Mucosa of gallbladder (tissue), 1 donor: ENCODE results near the gene KDM4C. TPM values are rescaled to one million over a fixed set of nuclear protein-coding genes. Genes with fewer than 3 reads are reported as not detected.

ENCODE experiments used
- DNase-seq: peaks from one replicate; pipeline ENCODE4 v3.0.0-alpha.2; 2020; ENCODE audit warnings: low spot score
- total RNA-seq: library from RNA; stranded (reverse); gene quantifications from one replicate; pipeline ENCODE4 v1.2.1, GENCODE V29; 2021
- donor health status: DM: no; HTN: no; CAD: no.

Gene KDM4C
- total RNA-seq, 1 donor from 2014 or later, result 43.1 TPM

- DNase-seq, result no peak
Measured at GRCh38 chr9:7042124-7042523, 284.4 kb downstream of the KDM4C start.

DNA sequence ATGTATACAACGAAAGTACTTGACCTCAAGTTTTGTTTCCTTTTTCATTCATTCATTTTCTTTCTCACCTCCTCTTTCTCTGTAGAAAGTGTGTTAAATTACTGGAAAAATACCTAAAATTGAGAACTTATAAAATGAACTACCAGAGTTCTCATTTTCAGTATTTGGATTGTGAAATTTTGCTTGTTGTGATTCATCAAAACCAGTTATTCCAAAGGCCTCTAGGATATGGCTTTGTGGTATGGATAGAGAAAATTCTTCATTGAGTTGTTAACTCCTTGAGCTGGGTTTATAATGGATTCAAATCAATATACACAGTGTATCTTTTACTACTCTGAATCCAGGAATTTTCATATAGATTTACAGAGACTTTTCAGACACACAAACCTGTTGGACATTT is 287.6 kb downstream of the KDM4C start:
- DNase-seq, result no peak

- DNase-seq, result no peak
Measured at GRCh38 chr9:7051711-7052110, 293.9 kb downstream of the KDM4C start.

DNA sequence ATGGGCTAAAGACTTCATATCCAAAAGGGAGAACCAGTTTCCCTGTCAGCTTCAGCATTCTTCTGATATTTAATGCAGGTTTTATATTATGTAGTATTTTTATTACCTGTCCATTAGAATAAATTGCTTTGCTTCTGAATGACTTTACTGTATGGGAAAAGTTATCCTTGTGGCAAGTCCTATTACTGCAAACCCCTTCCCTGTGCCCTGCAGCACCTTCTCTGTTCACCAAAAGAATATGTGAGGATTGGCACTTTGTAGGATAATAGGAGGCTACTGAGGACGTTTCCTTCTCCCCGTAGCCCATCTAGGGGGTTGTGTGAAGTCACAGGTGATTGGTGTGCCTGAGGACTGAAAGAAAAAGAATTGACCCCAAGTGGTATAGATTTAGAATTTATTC is 296.1 kb downstream of the KDM4C start:
- no peak for DNase-seq

DNA sequence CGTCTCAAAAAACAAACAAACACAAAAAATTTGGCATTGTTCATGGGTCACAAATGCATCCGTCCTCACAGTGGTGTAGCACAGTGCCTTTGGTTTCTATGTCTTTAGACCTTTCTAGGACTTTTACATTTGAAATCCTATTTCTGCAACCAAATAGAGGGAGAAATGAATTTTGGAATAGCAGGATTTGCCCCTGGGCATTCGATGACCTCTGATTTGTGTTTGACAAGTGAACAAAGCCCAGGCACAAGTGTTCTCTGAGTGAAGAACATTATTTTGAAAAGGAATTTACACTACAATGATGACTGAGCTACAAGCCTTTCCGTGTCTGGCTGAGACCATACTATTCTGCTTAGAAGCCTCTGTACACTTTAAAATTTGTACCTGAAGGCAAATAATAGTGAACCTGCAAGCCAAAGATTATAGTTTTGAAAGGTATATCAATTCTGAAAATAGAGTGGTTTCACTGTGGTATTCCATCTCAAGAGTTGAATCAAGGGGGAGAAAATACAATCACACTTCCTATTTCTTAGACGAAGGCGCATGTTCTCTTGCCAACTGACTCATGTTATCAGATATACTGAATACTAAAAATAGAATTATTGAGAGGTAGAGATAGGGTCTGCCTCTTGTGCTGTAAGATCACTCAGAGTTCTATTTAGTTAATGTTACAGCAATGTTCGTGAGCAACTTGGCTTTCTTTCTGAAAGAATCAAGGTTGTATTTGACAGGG is 297.6 kb downstream of the KDM4C start:
- DNase-seq, result no peak

DNA sequence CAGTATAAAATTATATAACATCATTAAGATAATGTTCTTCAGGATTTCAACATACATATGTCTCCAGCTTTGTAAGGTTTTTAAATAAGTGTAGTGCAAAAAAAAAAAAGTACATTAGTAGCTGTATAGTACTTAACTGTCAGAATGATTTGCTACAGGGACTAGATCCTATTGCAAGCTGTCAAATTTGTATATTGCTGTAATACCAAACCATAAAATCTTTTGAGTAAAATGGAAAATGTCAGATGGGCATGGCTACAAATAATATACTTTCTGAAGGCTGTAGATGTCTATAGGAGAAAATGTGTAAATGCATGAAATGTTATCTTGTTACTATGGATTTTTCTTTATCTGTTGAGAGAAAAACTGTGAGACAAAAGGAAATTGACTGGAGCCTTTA is 298.5 kb downstream of the KDM4C start:
- no peak for DNase-seq

DNA sequence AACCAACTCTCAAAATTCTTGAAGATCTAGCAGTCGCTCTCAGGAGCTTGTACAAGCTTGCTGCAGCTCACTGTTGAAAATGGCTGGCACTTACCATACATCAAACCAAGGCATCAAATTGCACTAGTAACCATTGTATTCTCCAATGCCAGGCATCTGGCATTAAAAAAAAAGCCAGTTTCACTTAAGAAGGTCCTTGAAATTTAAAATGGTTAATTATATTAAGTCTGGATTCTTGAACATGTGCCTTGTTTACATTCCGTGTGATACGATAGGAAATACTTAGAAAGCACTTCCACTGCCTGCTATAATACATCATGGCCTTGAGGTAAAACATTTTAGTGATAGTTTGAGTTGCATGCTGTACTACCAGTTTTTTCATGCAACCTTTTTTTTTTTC is 300.7 kb downstream of the KDM4C start:
- no peak for DNase-seq

GRCh38 chr9:7067169-7067568 is 309.4 kb downstream of the KDM4C start:
- DNase-seq, result no peak

DNA sequence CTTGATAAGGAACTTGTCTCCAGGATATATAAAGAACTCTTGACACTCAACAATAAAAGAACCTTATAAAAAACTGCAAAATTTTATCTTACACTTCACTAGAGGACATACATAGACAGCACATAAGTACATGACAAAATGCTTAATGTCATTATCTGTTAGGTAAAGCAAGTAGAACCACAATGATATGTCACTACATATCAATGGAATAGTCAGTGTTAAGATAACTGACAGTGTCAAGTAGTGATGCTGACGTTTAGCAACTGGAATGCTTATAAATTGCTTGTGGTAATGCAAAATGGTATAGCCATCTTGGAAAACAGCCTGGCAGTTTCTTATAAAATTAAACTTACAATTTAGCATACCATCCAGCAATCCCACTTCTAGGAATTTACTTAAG is 314.1 kb downstream of the KDM4C start:
- DNase-seq, result no peak

- DNase-seq, result no peak
Measured at GRCh38 chr9:7073706-7074105, 315.9 kb downstream of the KDM4C start.

DNA sequence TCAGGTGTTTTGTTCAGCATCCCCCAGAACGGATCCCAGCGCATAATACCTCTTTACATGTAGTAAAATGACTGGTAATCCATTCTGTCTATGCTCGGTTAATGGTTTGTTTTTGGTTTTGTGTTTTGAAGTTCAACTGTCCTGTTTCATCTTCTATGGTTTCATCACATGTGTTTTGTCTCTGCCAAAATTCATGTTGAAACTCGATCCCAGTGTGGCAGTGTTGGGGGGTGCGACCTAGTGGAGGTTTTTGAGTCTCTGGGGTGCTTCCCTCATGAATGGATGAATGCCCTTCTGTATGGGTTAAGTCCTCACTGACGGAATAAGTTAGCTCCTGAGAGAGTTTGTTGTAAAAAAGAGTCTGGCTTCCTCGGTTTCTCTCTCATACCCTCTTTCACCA is 317.4 kb downstream of the KDM4C start:
- DNase-seq, result no peak

GRCh38 chr9:7079051-7079450 is 321.3 kb downstream of the KDM4C start:
- no peak for DNase-seq

- DNase-seq, result no peak
Measured at GRCh38 chr9:7081065-7081600, 323.4 kb downstream of the KDM4C start.

DNA sequence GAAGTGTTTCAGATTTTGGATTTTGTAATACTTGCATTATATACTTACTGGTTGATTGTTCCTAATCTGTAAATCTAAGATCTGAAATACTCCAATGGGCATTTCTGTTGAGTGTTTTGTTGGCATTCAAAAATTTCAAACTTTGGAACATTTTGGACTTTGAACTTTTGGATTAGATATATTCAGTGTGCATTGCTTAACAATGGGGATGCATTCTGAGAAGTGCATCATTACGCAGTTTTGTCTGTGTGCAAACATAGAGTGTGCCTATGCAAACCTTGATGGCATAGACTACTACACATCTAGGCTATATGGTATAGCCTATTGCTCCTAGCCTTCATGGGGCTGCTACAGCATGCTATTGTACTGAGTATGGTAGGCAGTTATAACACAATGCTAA is 325.4 kb downstream of the KDM4C start:
- DNase-seq, result no peak

GRCh38 chr9:7085357-7085756 is 327.6 kb downstream of the KDM4C start:
- DNase-seq, result no peak

GRCh38 chr9:7086389-7086788 is 328.6 kb downstream of the KDM4C start:
- DNase-seq, result no peak

DNA sequence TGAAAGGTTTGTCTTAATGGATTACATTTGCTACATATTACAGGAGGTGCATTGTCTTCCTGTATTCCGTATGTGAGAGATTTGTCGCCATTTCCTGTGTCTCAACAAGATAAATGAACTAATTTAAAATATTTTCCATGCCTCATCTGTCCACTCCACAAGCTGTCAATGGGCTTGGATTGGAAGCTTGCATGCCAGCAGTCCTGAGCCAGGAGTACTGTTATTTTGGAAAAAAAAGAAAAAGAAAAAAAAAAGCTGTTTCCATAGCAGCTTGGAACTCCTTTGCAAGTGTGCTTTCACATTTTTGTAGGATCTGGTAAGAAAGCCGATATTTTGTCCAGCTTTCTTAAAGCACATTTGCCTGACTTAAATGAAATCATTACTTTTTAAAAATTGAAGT is 330.8 kb downstream of the KDM4C start:
- DNase-seq, result no peak

- no peak for DNase-seq
Measured at GRCh38 chr9:7089406-7090193, 331.8 kb downstream of the KDM4C start.

DNA sequence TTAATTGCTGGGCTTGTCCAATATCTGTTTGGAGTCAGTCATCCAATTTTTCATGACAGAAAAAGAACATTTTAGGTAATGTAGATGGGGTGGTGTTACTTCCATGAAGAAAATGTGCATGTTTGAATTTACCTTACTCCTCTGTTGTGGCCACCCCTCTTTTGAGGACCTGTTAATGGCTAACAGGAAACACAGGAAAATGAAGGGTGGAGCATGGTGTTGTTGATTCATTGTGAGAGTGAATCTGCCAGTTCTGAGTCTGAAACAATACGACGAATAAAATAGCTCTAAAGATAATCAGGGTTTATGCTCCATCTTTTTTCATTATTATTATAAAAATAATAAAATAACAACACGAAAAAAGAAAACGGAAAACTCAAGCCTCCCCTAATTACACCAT is 335.3 kb downstream of the KDM4C start:
- DNase-seq, result no peak

DNA sequence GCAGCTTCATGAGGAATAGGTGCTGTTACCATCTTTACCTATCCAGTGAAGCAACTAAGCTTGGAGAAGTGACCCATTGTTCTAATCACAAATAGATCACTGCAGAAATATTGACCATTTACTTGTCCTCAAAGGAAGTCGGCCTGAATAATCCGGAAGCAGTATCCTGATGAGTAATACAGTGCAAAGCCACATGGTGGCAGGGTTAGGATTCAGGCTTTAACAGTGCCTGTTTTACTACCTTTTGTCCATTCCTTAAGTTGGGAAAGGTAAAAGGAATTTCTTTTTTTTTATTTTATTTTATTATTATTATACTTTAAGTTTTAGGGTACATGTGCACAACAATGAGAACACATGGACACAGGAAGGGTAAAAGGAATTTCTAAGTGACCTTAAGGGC is 336.3 kb downstream of the KDM4C start:
- no peak for DNase-seq

DNA sequence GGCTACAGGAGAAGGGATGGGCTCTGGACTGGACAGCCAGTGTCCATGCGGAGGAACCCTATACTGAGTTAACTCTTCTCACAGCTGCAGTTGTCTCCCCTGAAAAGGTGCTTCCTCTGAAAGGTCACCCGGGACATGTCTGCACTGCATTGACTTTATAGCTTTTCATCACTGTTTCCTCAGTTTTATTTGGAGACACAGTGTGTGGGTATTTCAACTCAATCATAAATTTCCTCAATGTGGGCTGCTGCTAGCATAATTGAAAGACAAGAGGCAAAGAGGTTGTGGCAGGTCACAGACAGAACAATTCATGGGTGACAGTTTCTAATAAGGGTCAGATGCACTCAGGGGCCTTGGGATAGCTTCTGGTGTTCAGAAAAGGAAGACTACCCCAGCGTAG is 336.8 kb downstream of the KDM4C start:
- DNase-seq, result no peak

GRCh38 chr9:7095058-7095457 is 337.3 kb downstream of the KDM4C start:
- DNase-seq, result no peak

DNA sequence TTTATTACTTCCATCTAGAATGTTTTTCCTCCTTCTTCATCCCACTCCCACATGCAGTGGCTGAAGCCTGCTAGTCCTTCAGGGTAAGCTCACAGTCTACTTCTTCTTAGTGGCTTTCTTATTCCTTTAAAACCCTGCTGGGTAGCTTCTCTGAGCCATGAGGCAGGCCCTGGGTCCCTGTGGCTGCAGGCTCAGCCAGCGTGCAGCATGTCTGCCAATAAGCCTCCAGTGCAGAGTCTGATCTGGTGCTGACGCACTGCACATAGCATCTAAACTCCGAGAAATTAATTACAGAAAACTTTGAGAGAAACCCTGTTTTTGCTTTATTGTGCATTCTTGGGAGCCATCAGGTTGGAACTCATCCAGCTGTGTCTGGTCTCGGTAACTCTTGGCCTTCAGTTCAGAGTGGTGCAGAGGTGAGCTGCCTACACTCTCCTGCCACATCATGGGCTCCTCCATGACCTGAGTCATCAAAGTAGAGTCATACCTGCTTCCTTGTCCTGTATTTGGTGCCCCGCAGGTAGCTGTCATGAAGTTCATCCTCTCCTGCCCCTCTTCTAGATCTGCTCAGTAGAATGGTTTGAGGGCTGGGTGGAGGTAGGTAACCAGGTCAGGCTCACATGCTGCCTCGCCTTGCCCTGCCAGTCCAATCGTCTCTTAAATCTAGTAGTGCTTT is 339.4 kb downstream of the KDM4C start:
- DNase-seq, result no peak
